ENCODE data around the gene MAGIX.

The MAGIX gene

DNA sequence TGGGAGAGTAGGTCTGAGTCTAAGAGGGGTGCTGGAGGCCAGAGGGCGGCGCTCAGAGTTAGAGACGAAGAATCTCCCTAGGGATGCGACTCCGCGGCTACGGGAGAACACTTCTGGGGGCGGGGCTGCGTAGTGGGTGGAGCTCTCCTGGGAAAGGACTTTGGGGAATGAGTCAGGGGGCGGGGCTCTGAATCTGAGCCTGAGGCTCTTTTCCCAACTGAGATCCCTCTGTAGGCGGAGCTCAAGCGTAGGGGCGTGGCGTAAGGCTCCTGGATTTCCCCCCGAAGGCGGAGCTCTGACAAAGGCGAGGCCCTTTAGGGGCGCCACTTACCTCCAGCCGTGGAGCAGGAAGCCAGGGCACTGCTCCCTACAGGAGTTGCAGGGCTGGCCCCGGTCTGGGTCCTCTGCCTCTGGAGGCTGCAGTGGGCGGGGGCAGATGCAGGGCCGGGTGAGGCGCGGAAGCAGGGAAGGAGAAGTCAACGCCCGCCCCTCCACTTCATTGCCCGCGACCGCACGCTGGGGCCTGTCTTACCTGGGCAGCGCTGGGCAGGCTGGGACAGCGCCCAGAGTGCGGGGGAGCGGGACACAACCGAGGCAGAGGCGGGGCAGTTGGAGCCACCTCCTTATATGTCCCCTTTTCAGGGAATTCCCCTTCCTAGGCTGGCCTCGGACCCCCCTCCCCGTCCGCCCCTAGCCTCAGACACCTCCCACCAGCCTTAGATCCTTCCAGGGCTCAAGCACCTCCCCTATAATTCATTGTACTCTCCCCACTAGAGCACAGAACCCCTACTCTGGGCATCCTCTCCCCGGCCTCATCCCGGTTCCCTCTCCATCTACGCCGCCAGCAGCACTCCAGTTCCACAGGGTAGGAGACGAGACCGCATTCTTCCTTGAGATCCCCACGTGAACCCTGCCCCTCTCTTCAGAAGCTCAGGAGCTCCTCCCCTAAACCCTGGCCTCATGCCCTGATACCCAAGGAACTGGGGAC is 22.0 kb downstream of the MAGIX start:
- DNase-seq (ENCODE audit: low spot score) = no peak

DNA sequence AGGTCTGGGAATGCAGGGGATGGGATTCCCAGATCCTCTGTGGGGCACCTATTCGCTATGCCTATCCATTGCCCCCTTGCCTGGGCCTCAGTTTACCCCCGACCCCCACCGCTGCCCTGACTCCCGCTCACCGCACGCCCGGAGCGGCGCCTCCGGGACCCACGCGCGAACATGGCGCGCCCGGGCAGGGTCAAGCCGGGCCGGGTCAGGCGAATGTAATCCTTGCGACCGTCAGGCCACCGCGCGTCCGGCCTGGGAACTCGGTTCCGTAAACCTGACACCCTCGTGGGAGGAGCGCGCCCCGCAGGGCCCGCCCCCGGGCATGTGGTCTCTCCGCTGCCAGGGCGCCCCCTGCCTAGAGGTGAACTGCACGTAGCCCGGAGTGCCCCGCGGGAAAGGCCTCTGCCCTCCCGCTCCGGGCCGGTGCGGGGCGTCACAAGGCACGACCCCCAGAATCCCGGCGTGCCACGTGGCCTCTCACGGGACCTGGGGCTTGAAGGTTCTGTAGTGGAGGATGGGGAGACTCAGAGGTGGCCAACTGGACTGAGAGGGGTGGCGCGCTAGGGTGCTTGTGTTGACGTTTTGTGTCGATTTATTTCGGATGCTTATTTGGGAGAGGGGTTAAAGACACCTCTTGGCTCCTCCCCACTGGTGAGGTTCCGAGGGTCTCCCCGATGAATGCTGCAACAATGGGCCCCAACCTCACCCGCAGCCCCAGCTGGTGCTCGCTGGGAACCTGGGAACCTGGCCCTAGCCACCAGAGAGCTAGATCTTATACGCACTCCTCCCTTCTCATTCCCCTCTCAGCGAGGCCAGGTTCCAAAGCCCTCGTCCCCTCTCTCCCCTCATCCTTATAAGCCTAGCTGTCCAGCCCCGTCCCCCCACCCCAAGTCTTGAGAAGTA is 23.8 kb downstream of the MAGIX start, which contains the start of gene PRICKLE3:
PRICKLE3 (minus strand) TSS at position 249 of the 903 bp plus-strand sequence; CDS start at position 173, 76 bp downstream.
- DNase-seq (ENCODE audit: low spot score) = peak; percentile 91

DNA sequence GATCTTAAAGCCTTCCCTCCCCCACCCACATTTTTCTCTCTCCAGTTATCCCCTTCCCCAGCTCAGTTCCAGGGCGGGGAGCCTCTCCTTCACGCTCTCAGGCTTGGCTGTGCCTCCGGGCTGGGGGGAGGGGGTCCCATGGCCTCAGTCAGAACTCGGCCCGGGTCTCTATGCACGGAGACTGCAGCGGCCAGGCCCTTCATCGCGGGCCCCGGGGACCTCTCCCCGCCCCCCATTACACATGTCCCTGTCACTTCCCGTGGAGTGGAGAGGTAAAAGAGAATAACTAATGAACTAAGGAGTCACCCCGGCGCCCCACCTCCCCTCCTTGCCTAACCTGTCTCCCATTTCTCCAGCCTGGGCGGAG is 24.5 kb downstream of the MAGIX start:
- DNase-seq (ENCODE audit: low spot score) = no peak

DNA sequence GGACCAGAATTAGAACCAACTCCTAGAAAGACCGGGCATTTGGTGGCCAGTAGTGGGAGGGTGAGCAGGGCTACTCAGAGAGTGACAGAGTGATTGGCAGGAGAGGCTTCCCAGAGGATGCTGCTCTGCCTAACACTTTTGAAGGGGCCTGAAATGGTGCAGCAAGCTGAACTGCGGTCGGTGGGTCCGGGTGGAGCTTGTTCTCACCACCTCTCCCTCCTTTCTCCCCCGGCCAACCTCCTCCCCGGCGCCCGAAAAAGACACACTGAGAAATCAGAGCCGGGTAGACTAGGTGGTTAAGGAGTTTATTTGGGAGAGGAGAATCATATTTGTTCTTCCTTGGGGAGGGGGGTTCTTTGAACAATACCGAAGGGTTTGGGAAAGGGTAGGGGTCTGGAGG is 25.0 kb downstream of the MAGIX start:
- no peak for DNase-seq (ENCODE audit: low spot score)

DNA sequence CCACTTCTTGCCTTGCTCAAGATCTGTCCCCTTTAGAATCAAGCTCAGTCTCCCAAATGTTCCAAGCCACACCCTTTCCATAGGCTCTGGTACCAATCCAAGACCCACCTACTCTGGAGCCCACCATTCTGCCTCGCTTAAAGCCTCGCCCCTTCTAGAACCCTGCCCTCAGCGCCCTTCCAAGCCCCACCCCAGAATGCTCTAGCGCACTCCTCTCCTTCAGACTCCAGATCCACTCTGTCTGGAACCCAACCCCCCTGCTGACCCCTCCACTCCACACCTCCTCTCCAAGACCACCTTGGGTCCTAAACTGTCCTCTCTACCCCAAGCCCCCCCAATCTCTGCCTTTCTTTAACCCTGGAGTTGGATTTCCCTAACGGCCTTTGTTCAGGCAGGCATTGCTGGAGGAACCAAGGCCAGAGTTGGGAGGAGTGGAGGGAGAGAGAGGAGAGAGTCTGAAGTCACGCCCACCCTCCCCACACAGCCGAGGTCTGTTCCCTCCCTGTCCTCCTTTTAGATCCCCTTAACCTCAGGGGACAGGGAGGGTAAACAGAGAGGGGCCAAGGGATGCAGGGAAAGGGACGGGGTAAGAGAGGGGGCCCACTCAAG is 26.0 kb downstream of the MAGIX start:
- no peak for DNase-seq (ENCODE audit: low spot score)

DNA sequence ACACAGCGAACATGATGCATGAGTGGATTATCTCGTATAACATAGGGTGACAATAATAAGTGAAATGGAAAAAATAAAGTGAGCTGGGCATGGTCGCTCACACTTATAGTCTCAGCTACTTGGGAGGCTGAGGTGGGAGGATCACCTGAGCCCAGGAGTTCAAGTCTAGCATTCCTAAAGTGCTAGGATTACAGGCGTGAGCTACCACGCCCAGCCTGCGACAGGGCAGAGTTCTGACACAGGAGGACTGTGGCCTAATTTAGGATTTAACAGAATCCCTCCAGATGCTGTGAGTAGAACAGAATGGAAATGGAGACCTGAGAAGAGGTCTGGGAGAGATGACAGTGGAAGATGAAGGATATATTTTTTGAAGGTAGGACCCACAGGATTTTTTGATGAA is 27.0 kb downstream of the MAGIX start:
- DNase-seq (ENCODE audit: low spot score) = no peak

DNA sequence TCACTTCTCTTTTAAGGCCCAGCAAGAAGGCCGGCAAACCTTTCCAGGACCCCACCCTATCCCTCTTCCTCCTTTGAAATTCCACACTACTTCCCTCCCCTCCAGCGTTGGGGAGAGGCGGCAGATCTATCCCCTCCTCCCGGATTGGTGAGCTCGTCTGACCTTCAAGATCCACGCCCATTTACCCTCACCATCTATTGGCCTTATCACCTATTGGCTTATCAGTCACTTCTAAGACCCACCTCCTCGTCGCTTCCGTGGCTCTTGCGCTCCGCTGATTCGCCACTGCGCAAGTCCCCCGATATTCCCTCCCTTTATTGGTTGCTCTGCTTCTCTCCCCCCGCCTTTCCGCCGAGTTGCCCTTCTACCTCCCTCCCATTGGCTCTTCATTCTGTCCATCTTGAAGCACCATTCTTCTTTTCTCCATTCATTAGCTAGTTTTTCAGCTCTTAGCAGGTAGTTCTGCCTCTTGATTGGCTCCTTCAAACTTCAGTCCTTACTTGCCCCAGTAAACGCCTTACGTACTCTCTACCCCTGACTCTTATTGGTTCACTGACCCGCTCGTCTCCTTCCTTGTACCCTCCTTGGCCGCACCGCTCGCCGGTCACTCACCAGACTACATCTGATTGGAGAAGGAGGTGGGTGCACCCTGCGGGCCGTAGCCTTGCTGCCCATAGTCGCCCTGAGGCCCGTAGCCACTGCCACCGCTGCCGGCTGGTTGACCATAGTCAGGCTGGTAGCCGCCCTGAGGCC is 28.4 kb downstream of the MAGIX start:
- DNase-seq (ENCODE audit: low spot score) = peak; percentile 96

DNA sequence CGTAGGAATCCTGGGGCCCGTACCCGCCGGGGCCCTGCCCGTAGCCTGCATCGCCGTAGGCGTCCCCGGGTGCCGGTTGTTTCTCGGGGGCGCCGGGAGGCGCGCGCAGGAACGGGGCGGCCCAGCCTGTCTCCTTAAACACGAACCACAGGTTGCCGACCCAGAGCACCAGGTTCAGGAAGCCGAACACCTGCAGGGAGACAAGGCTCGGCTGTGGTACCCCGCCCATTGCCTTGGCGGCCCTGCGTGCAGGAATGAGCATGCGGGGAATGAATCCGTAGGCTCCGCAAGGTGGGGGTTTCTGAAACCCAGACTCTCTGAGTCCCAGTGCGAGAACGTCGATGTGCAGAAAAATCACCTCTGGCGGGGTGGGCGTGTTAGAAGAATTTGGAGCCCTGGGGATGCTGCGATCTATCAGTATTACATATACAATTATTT is 29.0 kb downstream of the MAGIX start:
- no peak for DNase-seq (ENCODE audit: low spot score)

DNA sequence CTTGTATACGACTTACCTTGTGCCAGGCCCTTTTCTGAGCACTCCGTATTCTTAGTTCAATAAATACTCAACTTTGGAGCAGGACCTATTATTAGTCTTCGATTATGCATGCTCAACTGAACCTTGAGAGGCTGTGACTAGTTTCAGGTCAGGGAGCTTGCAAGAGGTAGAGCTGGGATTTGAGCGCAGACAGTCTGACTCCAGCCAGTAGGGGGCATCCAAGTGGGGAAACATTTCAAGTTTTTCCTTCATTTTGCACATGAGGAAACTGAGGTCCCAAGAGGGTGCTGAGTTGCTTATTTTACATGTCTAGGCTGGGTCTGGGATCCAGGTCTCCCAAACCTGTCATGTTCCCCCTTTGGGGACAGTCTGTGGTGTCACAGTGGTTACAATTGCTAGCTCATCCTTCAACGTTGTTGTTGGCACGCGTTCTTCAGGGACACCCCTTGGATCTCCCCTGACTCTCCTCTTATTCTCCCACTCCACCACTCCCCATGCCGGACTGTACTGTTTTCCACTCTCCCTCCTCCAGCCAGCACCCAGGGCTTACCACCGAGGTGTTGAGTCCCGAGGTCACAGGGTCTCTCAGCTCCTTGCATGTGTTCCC is 30.3 kb downstream of the MAGIX start:
- no peak for DNase-seq (ENCODE audit: low spot score)

DNA sequence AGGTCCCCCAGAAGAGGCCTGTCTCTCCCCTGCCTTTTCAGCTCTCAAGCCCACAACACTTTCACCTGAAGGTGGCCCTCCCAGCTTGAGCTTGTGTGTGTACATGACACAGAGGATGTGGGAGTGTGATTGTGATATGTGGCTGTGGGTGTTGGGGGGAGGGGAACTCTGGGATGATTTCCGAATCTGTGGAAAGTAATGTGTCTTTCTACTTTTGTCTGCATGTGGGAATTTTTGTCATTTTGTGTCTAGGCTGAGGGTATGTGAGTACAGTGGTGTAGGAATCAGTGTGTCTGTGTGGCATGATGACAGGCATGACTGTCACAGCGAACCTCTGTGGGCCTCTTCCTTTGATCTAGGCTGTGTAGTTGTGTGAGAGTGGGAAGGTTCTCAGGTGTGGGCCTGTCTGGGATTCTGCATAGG is 31.0 kb downstream of the MAGIX start:
- DNase-seq (ENCODE audit: low spot score) = no peak

DNA sequence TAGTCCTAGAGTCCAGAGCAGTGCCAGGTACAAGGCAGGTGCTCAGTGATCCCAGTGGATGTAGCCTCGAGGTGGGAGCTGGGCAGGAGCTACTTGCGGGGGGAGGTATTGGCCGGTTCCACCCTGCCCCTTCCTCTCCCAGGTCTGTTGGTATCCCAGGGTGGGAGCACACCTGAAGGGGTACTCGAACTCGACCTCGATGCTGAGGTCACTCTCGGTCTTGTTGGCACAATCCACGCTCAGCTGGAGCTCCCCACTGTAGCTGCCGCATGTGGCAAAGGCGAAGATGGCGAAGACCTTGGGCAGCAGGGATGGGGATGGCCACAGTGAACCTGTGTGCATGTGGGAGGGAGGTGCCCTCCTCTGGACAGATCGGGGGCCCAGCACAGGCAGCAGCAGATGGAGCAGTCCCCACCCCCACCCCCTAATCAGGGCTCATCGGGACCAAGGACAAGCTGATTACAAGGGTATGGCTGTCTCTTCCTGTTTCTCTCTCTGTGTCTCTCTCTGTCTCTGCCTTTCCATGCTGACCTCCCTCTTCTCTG is 35.1 kb downstream of the MAGIX start:
- no peak for DNase-seq (ENCODE audit: low spot score)

DNA sequence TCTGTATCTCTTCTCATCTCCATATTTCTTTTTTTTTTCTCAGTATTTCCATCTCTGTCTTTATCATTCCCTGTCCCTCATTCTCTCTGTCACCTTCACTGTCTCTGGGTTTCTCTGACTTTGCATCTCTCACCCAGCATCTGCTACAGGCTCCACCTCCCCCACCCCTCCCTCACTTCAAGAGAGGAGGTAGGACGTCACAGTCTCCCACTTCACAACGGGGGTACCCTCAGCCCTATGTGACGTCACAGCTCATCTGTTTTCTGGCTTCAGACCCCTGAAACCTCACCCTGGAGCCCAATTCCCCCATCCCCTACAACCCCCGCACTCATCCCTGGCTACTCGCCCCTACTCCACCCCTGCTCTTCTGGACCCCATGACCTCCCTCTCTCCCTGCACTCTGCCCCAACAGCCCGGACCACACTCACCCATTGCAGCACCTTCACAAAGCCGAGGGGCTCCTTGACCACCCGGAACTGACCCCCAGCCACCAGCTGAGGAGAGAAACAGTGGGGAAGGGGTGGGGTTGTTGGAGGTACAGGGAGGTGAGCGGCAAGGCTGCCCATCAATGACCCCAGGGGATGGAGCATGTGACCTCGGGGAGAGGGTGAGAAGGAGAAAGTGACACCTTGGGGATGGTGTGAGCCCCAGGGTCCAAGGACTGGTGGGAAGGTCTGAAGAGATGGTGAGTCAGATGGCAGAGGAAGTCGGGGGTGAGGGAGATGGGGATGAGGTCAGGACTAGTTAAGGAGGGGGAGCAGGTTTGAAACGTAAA is 36.2 kb downstream of the MAGIX start:
- no peak for DNase-seq (ENCODE audit: low spot score)

DNA sequence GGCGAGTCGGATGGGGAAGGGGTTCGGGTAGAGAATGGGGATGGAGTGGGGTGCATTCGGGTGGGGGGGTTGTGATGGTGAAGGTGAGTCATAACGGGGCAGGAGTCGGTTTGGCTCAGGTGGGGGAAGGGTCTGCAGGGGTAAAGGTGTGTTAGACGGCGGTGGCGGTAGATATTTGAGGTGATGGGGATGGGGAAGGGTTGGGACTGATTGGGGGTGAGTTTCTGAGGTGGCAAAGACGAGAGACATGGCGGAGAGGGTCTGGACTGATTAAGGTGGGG is 36.7 kb downstream of the MAGIX start:
- DNase-seq (ENCODE audit: low spot score) = no peak

DNA sequence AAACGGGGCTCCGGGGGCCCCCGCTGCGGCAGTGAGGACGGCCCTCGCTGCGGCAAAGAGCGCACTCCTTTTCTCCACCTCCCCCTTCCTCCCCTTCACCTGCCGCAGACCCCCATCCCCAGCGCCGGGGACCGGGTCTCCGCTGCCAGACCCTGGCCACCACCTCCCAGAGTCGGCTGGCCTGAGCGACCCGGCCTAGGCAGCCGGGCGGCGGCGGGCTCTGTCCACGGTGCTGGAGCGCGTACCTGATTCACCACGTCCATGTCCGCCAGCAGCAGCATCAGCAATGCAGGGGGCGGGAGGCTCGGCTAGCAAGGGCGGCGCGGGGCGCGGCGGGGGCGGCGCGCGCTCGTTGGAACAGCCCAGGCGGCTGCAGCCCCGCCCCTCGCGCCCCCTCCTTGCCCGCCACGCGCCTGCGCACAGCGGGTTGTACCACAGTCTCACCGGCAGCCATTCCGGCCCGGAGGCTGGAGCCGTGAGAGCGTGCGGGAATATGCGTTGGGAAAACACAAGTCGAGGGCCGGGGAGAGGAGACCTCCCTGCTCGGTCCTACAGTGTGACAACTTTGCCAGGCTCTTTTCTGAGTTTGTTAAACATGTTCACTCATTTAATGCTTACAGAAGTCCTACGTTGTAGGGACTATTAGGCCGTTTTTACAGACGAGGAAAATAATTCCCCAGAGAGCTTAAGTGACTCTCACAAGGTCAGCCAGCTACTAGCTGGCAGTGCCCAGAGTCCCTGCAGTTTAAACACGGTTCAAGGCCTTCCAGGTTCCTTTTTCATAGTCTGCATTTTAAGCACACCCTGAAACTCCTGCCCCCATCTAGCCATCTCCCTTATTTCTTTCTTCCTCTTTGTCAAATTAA is 37.6 kb downstream of the MAGIX start, which contains the start of gene SYP:
SYP (minus strand) TSS at position 288 of the 866 bp plus-strand sequence; CDS start at position 281, 7 bp downstream.
- peak; percentile 94 for DNase-seq (ENCODE audit: low spot score)

DNA sequence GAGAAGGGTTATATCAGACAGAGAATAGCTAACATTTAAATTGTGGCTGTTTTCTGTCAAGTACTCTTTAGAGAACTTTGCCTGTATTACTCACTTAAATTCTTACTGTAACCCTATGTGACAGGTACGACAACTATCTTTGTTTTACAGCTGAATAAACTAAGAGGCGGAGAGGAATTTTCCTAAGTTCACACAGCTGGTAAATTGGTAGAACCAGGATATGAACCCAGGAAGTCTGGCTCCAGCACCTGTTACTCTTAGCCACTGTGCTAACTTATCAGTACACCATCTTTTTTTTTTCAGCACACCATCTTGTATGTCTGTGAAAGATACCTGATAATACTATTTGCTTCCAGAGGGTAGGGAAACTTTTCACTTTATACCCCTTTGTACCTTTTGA is 39.5 kb downstream of the MAGIX start:
- no peak for DNase-seq (ENCODE audit: low spot score)

DNA sequence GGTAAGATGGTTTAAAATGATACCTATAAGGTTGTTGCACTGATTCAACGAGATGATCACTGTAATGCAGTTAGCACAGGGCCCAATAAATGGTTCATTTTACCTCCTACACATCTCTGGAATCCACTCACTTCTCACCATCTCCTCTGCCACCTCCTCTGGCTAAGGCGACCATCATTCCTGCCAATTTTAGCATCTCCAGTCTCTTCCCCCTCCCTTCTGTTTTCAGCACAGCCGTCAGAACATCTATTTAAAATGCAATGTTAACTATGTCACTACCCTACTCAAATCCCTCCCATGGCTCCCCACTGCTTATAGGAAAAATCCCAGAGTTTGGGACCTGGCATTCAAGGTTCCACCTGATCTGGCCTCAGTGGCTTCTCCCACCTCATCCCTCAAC is 41.0 kb downstream of the MAGIX start:
- no peak for DNase-seq (ENCODE audit: low spot score)

DNA sequence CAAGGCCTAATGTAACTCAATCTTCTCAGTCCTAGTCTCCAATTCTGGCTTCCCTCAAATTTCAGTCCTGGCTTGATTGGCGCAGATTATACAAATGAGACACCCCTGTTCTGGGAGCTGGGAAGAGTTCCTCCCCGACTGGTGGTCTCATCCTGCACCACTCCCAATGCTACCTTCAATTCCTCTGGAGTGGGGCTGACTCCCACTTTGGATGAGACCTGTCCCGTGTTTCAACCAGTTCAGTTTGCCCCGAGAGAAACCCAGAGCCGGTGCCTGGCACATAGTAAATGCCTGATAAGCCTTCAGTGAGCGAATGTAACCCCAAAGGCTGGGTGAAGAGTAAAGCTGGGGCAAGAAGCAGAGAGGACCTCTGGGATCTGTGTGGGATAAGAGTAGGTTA is 41.5 kb downstream of the MAGIX start:
- DNase-seq (ENCODE audit: low spot score) = no peak

DNA sequence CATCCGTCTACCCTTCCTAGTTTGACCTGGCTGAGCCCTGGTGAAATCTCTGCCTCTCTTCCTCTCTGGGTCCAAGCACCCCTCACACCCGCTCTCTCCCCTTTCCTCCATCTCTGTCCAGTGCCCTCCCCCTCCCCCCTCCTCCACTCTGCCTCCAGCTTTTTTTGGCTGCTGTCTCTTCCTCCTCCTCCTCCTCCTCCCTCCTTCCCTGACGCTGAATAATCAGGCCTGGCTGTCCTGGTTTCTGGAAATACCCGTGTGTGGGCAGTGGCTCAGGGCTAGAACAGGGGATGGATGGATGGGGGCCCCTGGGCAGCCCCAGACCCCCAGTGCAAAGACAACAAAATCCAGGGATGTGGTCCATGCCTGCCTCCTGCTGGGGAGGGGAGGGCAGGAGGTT is 42.2 kb downstream of the MAGIX start:
- no peak for DNase-seq (ENCODE audit: low spot score)

DNA sequence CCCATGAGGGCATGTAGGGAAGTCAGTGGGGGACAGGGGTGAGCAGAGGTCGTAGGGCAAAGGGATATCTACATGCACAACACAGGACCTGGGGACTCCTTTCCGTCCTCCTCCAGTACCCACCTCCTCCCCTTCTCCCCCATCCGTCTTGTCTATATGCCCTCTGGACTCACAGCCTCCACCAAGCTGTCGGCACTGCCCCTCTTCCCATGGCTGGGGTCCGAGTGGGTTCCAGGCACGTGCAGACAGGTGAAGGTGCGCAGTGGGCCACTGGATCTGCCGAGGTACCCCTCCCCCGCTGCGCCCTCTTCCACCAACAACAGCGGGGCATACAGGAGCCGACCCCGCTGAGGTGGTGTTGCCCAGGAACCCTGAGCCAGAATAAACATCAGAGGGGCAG is 42.9 kb downstream of the MAGIX start:
- DNase-seq (ENCODE audit: low spot score) = no peak

Measured in HuH-7.5 (cell line).